WI38 (cell line): ENCODE measurements around the gene OR56A1.

Experiments
- H3K4me3 ChIP-seq: 2 replicates; pipeline ENCODE4 v1.5.1; 2011; ENCODE audit warnings: low read depth, mild to moderate bottlenecking, control low read depth, low read length
- TF ChIP-seq, protein P1 (sequence below): IDR thresholded peaks from 2 replicates; pipeline ENCODE4 v1.5.1; 2012; ENCODE audit warnings: low read depth, mild to moderate bottlenecking, control low read depth, low read length

OR56A1 gene

DNA sequence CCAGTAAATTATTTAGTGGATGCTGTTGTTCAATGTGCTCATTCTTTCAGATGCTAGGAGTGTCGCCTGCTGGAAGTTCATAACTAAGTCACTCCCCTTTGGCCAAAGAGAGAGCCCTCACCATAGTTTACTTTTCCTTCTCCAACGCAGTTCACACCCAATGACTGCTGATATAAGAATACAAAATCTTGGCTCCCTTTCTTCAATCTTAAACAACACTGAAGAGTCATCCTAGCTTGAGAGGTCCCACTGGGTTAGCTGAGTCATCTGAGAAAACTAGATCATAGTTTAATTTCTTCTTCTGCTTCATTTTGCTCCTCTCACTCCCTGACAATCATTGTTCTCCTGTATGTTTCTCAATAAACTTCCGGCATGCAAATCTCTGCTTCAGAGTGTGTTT, 38.4 kb downstream of the OR56A1 start:
- TF ChIP-seq, protein P1, sequence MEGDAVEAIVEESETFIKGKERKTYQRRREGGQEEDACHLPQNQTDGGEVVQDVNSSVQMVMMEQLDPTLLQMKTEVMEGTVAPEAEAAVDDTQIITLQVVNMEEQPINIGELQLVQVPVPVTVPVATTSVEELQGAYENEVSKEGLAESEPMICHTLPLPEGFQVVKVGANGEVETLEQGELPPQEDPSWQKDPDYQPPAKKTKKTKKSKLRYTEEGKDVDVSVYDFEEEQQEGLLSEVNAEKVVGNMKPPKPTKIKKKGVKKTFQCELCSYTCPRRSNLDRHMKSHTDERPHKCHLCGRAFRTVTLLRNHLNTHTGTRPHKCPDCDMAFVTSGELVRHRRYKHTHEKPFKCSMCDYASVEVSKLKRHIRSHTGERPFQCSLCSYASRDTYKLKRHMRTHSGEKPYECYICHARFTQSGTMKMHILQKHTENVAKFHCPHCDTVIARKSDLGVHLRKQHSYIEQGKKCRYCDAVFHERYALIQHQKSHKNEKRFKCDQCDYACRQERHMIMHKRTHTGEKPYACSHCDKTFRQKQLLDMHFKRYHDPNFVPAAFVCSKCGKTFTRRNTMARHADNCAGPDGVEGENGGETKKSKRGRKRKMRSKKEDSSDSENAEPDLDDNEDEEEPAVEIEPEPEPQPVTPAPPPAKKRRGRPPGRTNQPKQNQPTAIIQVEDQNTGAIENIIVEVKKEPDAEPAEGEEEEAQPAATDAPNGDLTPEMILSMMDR = no peak
- H3K4me3 ChIP-seq = no peak overlapping the region

DNA sequence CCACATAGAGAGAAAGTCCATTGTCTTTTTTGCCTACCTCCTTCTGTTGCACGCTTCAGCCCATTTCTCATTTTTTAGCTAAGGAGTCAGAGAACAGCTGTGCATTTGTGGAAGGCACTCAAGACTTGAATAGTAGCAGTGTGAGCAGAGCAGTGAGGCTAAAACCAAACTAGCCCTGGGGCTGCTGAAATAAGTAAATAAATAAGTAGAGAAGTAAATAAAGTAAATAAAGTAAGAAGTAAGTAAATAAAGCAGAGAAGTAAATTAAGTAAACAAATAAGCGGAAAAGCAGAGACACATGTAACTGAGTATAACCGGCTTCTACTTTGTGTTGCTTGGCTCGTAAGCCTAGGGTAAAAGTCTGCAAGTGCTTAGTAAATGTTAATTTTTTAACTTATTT, 41.4 kb downstream of the OR56A1 start:
- H3K4me3 ChIP-seq = no peak overlapping the region
- TF ChIP-seq, protein P1 = no peak

DNA sequence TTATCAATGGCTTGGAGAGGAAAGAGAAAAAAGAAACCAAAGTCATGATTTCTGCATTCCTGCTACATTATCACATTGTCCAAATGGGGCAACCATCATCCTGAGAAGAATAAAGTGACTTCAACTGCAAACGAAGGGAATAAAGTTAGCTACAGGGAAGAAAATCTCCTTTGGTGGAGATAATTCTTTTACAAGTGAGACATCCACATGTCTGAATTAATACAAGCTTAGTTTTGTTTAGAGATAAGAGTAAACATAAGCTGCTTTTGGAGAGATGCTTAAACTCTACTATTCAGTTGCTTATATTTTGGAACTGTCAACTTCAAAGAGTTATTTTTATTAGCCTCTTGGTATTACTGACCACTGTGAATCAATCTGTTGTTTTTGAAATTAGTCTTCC, 43.7 kb downstream of the OR56A1 start, which contains the start of gene OR52L1:
TSS of gene OR52L1 (minus strand) at position 101 of the 400 bp plus-strand sequence. CDS start at position 46, 55 bp downstream.
- TF ChIP-seq, protein P1 = no peak
- no peak within 1 kb of the TSS for H3K4me3 ChIP-seq

DNA sequence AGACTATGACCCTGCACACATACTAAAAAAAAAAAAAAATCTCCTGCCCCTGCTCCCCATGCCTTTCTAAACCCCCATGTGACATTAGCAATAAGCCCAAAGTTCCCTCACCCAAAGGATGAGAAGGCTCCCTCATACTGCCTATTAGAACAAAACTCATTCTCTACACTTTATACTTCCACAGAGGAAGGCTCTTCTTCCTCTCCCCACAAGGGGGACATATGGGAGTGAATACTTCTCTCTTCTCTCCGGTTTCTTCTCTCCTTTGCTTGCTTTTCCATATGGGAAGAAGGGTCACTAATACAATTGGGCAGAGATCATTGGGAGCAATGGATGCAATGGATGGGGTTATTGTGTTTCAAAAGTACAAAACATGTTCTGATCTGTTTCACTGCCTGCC, 47.1 kb downstream of the OR56A1 start:
- TF ChIP-seq, protein P1 = no peak
- no peak overlapping the region for H3K4me3 ChIP-seq

DNA sequence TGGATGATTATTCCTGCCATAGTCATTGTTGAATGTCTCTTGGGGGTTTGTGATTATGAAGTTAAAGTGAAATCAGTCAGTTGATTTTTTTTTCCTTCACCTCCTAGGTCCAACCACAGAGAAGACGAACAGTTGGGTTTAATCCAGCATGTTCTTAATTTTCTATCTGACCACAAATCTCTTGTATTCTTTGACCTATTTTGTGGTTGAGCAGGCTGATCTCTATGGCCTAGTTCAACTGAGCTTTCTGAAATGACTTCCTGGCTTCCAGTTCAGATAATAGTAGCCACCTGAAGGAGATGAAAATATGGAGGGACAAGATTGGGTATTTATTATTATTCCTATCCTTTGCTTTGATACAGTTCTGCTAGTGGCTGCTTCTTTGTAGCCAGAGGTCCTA, 57.0 kb downstream of the OR56A1 start:
- TF ChIP-seq, protein P1 = no peak
- H3K4me3 ChIP-seq = no peak overlapping the region
